ENCODE data around the gene KRT14.
"Not testable (repeated sequence)": the region's sequence is repeated elsewhere in the genome, so short reads cannot be mapped to it uniquely, and the experiment has no call there.

DNA sequence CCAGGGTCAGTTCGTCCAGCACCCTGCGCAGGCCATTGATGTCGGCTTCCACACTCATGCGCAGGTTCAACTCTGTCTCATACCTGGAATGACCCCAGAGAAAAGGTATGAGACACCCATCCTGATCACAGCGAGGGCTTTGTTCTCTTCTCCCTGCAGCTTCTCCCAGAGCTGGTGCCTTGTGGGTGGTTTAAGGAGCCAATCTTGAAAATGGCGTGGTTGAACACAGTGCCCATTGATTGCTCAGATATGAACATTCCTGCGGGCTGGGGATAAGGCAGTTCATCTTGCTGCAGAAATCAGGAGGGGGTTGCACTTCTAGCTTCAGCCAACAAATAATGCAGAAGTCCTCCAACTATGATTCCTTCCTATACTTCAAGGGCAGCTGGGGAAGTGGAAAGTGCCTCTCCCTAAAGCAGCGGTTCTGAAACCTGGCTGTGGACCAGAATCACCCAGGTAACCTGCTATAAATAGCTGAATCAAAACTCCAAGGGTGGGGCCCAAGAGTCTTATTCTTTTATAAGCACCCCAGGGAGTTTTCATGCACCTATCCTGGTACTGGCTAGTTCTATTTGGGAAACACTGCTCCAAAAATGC is 2.3 kb downstream of the KRT14 start:
- TF ChIP-seq, protein P1, sequence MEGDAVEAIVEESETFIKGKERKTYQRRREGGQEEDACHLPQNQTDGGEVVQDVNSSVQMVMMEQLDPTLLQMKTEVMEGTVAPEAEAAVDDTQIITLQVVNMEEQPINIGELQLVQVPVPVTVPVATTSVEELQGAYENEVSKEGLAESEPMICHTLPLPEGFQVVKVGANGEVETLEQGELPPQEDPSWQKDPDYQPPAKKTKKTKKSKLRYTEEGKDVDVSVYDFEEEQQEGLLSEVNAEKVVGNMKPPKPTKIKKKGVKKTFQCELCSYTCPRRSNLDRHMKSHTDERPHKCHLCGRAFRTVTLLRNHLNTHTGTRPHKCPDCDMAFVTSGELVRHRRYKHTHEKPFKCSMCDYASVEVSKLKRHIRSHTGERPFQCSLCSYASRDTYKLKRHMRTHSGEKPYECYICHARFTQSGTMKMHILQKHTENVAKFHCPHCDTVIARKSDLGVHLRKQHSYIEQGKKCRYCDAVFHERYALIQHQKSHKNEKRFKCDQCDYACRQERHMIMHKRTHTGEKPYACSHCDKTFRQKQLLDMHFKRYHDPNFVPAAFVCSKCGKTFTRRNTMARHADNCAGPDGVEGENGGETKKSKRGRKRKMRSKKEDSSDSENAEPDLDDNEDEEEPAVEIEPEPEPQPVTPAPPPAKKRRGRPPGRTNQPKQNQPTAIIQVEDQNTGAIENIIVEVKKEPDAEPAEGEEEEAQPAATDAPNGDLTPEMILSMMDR (IDR thresholded peaks at IDR 0.05), result not testable (repeated sequence)
- TF ChIP-seq REST (IDR thresholded peaks at IDR 0.05; ENCODE audit: insufficient read depth in 1 of 2, low read depth in 2 of 2, low read length in 1 of 2); POLR2AphosphoS5 (IDR thresholded peaks at IDR 0.05; ENCODE audit: low read depth, low read length); SIN3A (IDR thresholded peaks at IDR 0.05; ENCODE audit: borderline replicate concordance, insufficient read depth, low read depth, low read length); TCF7L2 (IDR thresholded peaks at IDR 0.05; ENCODE audit: low read depth, low read length): not testable (repeated sequence)

Data from Panc1 (cell line).